ENCODE measurements around the gene MT1E. TPM values are rescaled to one million over a fixed set of nuclear protein-coding genes. Genes with fewer than 3 reads are reported as not detected.

The MT1E gene
- total and polyA plus RNA-seq, 2 of the 13 experiments (the other 11 are each of a cell fraction or from before 2014, with no cell fraction given): 110 to 1,072 TPM

- TF ChIP-seq ZBTB39 (CRISPR knock-in tag; IDR thresholded peaks at IDR 0.05): no peak
- TF ChIP-seq FUBP1 (CRISPR knock-in tag; IDR thresholded peaks at IDR 0.05; ENCODE audit: borderline replicate concordance): 0 out of 2 replicates have a peak, but pooled peaks have one; percentile 39
- TF ChIP-seq YEATS4 (CRISPR knock-in tag; IDR thresholded peaks at IDR 0.05; ENCODE audit: borderline replicate concordance): no peak
- no peak for TF ChIP-seq ZBTB1 (CRISPR knock-in tag; IDR thresholded peaks at IDR 0.05; ENCODE audit: borderline replicate concordance)
- no peak for TF ChIP-seq RFX1 (IDR thresholded peaks at IDR 0.05)
- no peak for TF ChIP-seq ZMAT5 (CRISPR knock-in tag; IDR thresholded peaks at IDR 0.05; ENCODE audit: borderline replicate concordance, low read depth)
- TF ChIP-seq ATRX (CRISPR knock-in tag; IDR thresholded peaks at IDR 0.05; ENCODE audit: borderline replicate concordance): no peak
- no peak for TF ChIP-seq ZMYM2 (CRISPR knock-in tag; IDR thresholded peaks at IDR 0.05)
- TF ChIP-seq ZNF678 (CRISPR knock-in tag; IDR thresholded peaks at IDR 0.05): no peak
- no peak for TF ChIP-seq ZSCAN30 (CRISPR knock-in tag; IDR thresholded peaks at IDR 0.05)
- no peak for TF ChIP-seq ZSCAN12 (CRISPR knock-in tag; IDR thresholded peaks at IDR 0.05)
- 0 out of 2 replicates have a peak, but pooled peaks have one; percentile 3 for TF ChIP-seq TRIM24 (CRISPR knock-in tag; IDR thresholded peaks at IDR 0.05)
- TF ChIP-seq ZNF326 (CRISPR knock-in tag; IDR thresholded peaks at IDR 0.05; ENCODE audit: borderline replicate concordance): no peak
- no peak for TF ChIP-seq DNMT1 (CRISPR knock-in tag; IDR thresholded peaks at IDR 0.05)
- TF ChIP-seq GLI4 (CRISPR knock-in tag; IDR thresholded peaks at IDR 0.05; ENCODE audit: borderline replicate concordance): no peak
- no peak for TF ChIP-seq ZNF616 (CRISPR knock-in tag; IDR thresholded peaks at IDR 0.05; ENCODE audit: low read depth)
- TF ChIP-seq HBP1 (CRISPR knock-in tag; IDR thresholded peaks at IDR 0.05; ENCODE audit: low read depth): no peak
- no peak for TF ChIP-seq HNF1B (CRISPR knock-in tag; IDR thresholded peaks at IDR 0.05)
- no peak for TF ChIP-seq RXRA (CRISPR knock-in tag; IDR thresholded peaks at IDR 0.05)
- TF ChIP-seq BRCA1 (CRISPR knock-in tag; IDR thresholded peaks at IDR 0.05): no peak
- TF ChIP-seq SRSF4 (IDR thresholded peaks at IDR 0.05; ENCODE audit: low read depth, low read length, poor library complexity, severe bottlenecking): no peak
- TF ChIP-seq ZNF639 (CRISPR knock-in tag; conservative IDR thresholded peaks at IDR 0.05): no peak
- TF ChIP-seq MYNN (CRISPR knock-in tag; IDR thresholded peaks at IDR 0.05; ENCODE audit: low read depth): no peak
Observed at GRCh38 chr16:56609463-56609921, 16.1 kb upstream of the MT1E start (continued).

All from HepG2 (cell line).